ENCODE data around the gene OR2Y1. TPM values are rescaled to one million over a fixed set of nuclear protein-coding genes. Genes with fewer than 3 reads are reported as not detected.
"Not testable (repeated sequence)": the region's sequence is repeated elsewhere in the genome, so short reads cannot be mapped to it uniquely, and the experiment has no call there.

Gene OR2Y1
- total RNA-seq, 1 donor from 2014 or later = not detected

DNA sequence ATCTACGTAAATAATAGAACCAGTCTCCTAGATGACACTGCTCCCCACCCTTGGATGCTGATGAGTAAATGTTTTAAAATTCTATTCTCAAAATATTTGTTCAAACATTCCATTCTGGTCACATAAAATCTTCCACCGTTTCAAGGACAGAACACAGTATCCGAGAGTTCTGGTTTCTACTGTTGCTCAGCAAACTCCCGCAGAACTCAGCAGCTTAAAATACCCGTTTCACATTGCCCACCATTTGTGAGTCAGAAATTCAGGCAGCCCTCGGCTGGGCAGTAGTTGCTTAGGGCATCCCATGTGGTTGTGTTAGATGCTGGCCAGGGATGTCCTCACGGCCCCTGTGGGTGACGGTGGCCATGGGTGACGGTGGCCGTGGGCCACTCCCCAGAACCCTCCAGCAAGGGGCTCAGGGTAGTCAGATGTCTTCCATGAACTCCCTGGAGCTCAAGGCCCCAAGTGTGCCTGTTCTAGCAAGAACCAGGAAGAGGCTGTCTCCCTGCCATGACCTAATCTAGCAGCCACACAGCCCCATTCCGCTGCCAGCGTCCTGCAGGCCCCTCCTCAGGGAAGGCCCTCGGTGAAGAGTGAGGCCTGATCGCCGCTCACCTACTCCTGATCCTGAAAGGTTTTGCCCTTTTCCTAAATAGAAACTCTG lies 45.4 kb upstream of the OR2Y1 start:
- H3K4me3 Mint-ChIP-seq (ENCODE audit: unreplicated experiment) = peak overlapping the region; percentile 56
- H3K9me3 Mint-ChIP-seq (ENCODE audit: unreplicated experiment) = no peaks in the 10 kb centered on the region
- TF ChIP-seq, protein P1, sequence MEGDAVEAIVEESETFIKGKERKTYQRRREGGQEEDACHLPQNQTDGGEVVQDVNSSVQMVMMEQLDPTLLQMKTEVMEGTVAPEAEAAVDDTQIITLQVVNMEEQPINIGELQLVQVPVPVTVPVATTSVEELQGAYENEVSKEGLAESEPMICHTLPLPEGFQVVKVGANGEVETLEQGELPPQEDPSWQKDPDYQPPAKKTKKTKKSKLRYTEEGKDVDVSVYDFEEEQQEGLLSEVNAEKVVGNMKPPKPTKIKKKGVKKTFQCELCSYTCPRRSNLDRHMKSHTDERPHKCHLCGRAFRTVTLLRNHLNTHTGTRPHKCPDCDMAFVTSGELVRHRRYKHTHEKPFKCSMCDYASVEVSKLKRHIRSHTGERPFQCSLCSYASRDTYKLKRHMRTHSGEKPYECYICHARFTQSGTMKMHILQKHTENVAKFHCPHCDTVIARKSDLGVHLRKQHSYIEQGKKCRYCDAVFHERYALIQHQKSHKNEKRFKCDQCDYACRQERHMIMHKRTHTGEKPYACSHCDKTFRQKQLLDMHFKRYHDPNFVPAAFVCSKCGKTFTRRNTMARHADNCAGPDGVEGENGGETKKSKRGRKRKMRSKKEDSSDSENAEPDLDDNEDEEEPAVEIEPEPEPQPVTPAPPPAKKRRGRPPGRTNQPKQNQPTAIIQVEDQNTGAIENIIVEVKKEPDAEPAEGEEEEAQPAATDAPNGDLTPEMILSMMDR (IDR thresholded peaks at IDR 0.05) = no peak
- H3K36me3 Mint-ChIP-seq (ENCODE audit: unreplicated experiment) = peaks cover 1% of the 10 kb centered on the region
- H3K27me3 Mint-ChIP-seq (ENCODE audit: unreplicated experiment) = no peaks in the 10 kb centered on the region
- H3K27ac Mint-ChIP-seq (ENCODE audit: unreplicated experiment) = peak overlapping the region; percentile 98
- peaks cover 64% of the 10 kb centered on the region for H3K4me1 Mint-ChIP-seq (ENCODE audit: unreplicated experiment)
- DNase-seq (ENCODE audit: extremely low spot score, unreplicated experiment) = peak; percentile 84

DNA sequence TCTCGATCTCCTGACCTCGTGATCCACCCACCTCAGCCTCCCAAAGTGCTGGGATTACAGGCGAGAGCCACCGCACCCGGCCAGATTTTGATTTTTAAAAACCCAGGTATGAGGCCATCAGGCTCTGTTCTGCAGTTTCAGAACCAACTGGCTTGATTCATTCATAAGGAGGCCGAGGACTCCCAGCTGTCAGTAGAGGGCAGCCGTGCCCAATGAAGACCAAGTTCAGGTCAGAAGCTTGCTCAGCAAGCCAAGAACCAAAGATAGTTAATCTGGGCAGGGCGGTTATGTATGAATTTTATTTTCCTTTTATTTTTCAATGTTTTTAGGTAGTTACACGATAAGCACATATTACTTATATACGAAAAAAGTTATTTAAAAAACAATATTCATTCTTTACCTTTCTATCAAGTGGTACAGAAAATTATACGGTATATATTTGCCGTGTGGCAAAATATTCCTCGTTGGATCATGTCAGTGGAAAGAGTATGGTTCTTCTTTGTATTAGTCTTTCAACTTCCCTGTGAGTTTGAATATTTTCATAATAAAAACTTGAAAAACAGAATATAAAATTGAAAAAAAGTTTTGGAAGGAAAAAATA lies 44.7 kb upstream of the OR2Y1 start:
- peak; percentile 90 for DNase-seq (ENCODE audit: extremely low spot score, unreplicated experiment)
- Mint-ChIP-seq H3K4me1 (ENCODE audit: unreplicated experiment) (peaks cover 61% of the 10 kb centered on the region), H3K27me3 (ENCODE audit: unreplicated experiment) (no peaks in the 10 kb centered on the region), H3K36me3 (ENCODE audit: unreplicated experiment) (no peaks in the 10 kb centered on the region), H3K4me3 (ENCODE audit: unreplicated experiment) (peak overlapping the region; percentile 56), H3K9me3 (ENCODE audit: unreplicated experiment) (no peaks in the 10 kb centered on the region), H3K27ac (ENCODE audit: unreplicated experiment) (peak overlapping the region; percentile 98)
- TF ChIP-seq, protein P1 (IDR thresholded peaks at IDR 0.05) = peak; percentile 86

DNA sequence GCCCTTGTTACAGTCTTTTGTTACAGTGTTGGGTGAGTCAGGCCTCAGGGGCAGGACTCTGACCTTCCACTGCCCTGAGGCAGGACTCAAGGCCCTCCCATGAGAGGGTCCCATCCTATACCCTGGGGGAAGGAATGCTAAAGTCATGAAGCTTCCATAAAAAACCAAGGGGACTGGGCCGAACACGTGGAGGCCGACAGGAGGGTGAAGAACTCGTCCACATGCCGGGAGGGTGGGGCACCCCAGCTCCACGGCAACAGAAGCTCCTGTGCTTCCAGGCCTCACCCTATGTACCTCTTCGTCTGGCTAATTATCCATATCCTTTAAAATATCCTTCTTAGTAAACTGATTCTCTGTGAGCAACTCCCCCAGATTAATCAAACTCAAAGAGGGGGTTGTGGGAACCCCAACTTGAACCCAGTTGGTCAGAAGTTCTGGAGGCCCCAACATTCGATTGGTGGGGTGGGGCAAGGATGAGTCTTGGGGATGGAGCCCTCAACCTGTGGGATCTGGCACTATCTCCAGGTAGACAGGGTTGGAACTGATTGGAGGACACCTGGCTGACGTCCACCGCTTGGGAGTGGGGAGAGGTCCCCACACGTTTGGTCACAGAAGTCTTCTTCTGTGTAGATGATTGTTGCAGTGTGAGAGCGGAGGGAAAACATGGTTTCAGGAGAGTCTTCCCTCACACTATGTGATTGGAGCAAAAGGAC lies 43.6 kb upstream of the OR2Y1 start:
- Mint-ChIP-seq H3K27me3 (ENCODE audit: unreplicated experiment) (no peaks in the 10 kb centered on the region), H3K4me1 (ENCODE audit: unreplicated experiment) (peaks cover 57% of the 10 kb centered on the region), H3K9me3 (ENCODE audit: unreplicated experiment) (no peaks in the 10 kb centered on the region), H3K4me3 (ENCODE audit: unreplicated experiment) (no peak overlapping the region), H3K27ac (ENCODE audit: unreplicated experiment) (peak overlapping the region; percentile 98), H3K36me3 (ENCODE audit: unreplicated experiment) (no peaks in the 10 kb centered on the region)
- TF ChIP-seq, protein P1 (IDR thresholded peaks at IDR 0.05) = no peak
- DNase-seq (ENCODE audit: extremely low spot score, unreplicated experiment) = no peak

DNA sequence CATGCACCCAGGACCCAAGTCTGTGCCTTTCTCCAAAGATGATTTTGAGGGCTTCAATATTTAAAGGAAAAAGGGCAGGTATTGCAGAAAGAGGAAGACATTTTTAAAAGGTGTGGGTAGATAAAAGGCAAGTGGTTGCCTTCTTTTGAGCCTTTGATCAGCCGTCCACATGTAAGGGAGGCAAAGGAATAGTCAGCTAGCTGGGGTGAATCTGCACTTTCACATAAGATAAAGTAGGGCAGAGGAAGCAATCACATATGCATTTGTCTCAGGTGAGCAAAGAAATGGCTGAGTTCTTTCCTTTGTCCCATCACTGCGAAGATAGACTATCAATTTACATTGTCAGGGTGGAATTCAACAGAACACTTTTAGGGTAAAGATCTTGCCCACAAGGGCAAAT lies 42.9 kb upstream of the OR2Y1 start:
- no peaks in the 10 kb centered on the region for H3K36me3 Mint-ChIP-seq (ENCODE audit: unreplicated experiment)
- H3K27ac Mint-ChIP-seq (ENCODE audit: unreplicated experiment) = no peak overlapping the region
- H3K9me3 Mint-ChIP-seq (ENCODE audit: unreplicated experiment) = no peaks in the 10 kb centered on the region
- DNase-seq (ENCODE audit: extremely low spot score, unreplicated experiment) = no peak
- H3K4me1 Mint-ChIP-seq (ENCODE audit: unreplicated experiment) = peaks cover 50% of the 10 kb centered on the region
- no peaks in the 10 kb centered on the region for H3K27me3 Mint-ChIP-seq (ENCODE audit: unreplicated experiment)
- TF ChIP-seq, protein P1 (IDR thresholded peaks at IDR 0.05) = no peak
- H3K4me3 Mint-ChIP-seq (ENCODE audit: unreplicated experiment) = no peak overlapping the region

DNA sequence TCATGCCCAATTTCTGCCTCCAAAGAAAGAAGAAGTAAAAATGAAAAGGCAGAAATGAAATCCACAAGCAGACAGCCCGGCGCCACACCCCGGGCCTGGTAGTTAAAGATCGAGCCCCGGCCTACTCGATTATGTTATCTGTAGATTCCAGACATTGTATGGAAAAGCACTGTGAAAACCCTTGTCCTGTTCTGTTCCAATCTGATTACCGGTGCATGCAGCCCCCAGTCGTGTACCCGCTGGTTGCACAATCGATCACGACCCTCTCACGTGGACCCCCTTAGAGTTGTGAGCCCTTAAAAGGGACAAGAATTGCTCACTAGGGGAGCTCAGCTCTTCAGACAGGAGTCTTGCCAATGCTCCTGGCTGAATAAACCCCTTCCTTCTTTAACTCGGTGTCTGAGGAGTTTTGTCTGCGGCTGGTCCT lies 42.1 kb upstream of the OR2Y1 start:
- not testable (repeated sequence) for H3K27ac Mint-ChIP-seq (ENCODE audit: unreplicated experiment); DNase-seq (ENCODE audit: extremely low spot score, unreplicated experiment); H3K36me3 Mint-ChIP-seq (ENCODE audit: unreplicated experiment); H3K4me3 Mint-ChIP-seq (ENCODE audit: unreplicated experiment); H3K9me3 Mint-ChIP-seq (ENCODE audit: unreplicated experiment); H3K27me3 Mint-ChIP-seq (ENCODE audit: unreplicated experiment)
- H3K4me1 Mint-ChIP-seq (ENCODE audit: unreplicated experiment) = peaks cover 41% of the 10 kb centered on the region
